SU-DHL-6 (cell line): ENCODE measurements around the gene GFOD1.
A peak's percentile ranks its signal among the peaks of the same experiment; 100 is the strongest.

Experiments
- H2AFZ ChIP-seq: fragments of 200-600 bp; sonication (generic); 2 replicates; pipeline ENCODE4 v1.6.1; 2014; ENCODE audit warnings: low read depth, mild to moderate bottlenecking, moderate library complexity, mixed read lengths, antibody characterized with exemption, low read length; ENCODE audit not compliant: severe bottlenecking
- H3F3A ChIP-seq: fragments of 200-600 bp; shearing (Covaris generic); 2 replicates; pipeline ENCODE4 v1.6.0; 2016; ENCODE audit warnings: antibody characterized with exemption, mild to moderate bottlenecking; ENCODE audit not compliant: insufficient read depth
- H3K27ac ChIP-seq: fragments of 200-600 bp; sonication (generic); 2 replicates; pipeline ENCODE4 v1.5.1; 2016; ENCODE audit warnings: low read depth, mild to moderate bottlenecking, low read length, moderate library complexity, mixed read lengths
- H3K27me3 ChIP-seq: fragments of 200-600 bp; sonication (generic), shearing (Covaris generic); 2 replicates; pipeline ENCODE4 v1.6.0; 2014; ENCODE audit warnings: mild to moderate bottlenecking, low read length
- H3K36me3 ChIP-seq: fragments of 200-600 bp; sonication (generic); 2 replicates; pipeline ENCODE4 v1.6.1; 2014; ENCODE audit warnings: mild to moderate bottlenecking, low read length, mixed read lengths
- H3K4me2 ChIP-seq: fragments of 300-600, 200-600 bp; shearing (Covaris generic), sonication (generic); 2 replicates; pipeline ENCODE4 v1.6.0; 2014; ENCODE audit warnings: low read length, low read depth, mild to moderate bottlenecking; ENCODE audit not compliant: poor library complexity, severe bottlenecking
- H3K4me3 ChIP-seq: fragments of 200-600 bp; sonication (generic); 2 replicates; pipeline ENCODE4 v1.5.1; 2014; ENCODE audit warnings: antibody characterized with exemption, low read length, mild to moderate bottlenecking, mixed read lengths; ENCODE audit not compliant: insufficient read depth, poor library complexity, severe bottlenecking
- H3K79me2 ChIP-seq: fragments of 200-600 bp; sonication (generic); 2 replicates; pipeline ENCODE4 v1.6.1; 2014; ENCODE audit warnings: mild to moderate bottlenecking, low read length, moderate library complexity; ENCODE audit not compliant: insufficient read depth
- H3K9ac ChIP-seq: fragments of 200-600 bp; sonication (generic); 2 replicates; pipeline ENCODE4 v1.7.0; 2014; ENCODE audit warnings: mild to moderate bottlenecking, low read length
- H3K9me2 ChIP-seq: fragments of 200-600 bp; sonication (generic); replicated peaks from 2 replicates; pipeline ENCODE4 v1.6.1; 2014; ENCODE audit warnings: low read length; ENCODE audit not compliant: insufficient read depth
- H3K9me3 ChIP-seq: fragments of 200-600 bp; sonication (generic); 2 replicates; pipeline ENCODE4 v1.6.1; 2014; ENCODE audit warnings: low read length, mixed read lengths; ENCODE audit not compliant: insufficient read depth
- H4K20me1 ChIP-seq: fragments of 200-600 bp; sonication (generic); 2 replicates; pipeline ENCODE4 v1.6.1; 2014; ENCODE audit warnings: low read depth, mild to moderate bottlenecking, antibody characterized with exemption, low read length, moderate library complexity, mixed read lengths
- EZH2phosphoT487 ChIP-seq: fragments of 200-600 bp; sonication (generic), shearing (Covaris generic); conservative IDR thresholded peaks from 2 replicates; pipeline ENCODE4 v1.6.1; 2018; ENCODE audit warnings: mild to moderate bottlenecking, antibody characterized with exemption, low read length, moderate library complexity, mixed read lengths
- TF ChIP-seq, protein P1 (sequence below): fragments of 200-600 bp; sonication (generic); IDR thresholded peaks from one replicate; pipeline ENCODE4 v1.5.1; 2017; ENCODE audit warnings: antibody characterized with exemption, mild to moderate bottlenecking, low read length, moderate library complexity; ENCODE audit not compliant: insufficient read depth, poor library complexity, severe bottlenecking

The GFOD1 gene

DNA sequence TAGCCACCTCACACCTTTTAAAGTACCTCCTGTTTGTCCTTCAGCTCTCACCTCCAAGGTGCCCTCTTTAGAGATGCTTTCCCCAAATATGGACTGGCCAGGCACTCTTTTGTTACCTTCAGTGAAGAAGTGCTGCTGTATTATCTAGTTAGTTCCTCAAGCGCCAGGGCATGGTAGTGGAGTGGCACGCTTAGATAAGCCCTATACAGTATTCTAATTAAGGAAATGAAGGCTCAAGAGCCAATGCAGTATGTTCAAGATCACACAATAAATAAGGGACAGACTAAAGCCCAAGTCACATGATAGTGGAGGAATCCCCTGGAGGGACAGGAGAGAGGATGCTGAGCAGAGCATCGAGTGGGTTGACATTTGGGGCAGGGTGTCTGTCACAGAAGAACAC, 28.5 kb upstream of the GFOD1 start:
- H3K9ac ChIP-seq = no peak overlapping the region
- no peak overlapping the region for H3K27ac ChIP-seq
- H4K20me1 ChIP-seq = no peaks in the 10 kb centered on the region
- no peaks in the 10 kb centered on the region for H3K79me2 ChIP-seq
- H3K36me3 ChIP-seq = no peaks in the 10 kb centered on the region
- H3K4me2 ChIP-seq = no peak overlapping the region
- H3F3A ChIP-seq = no peaks in the 10 kb centered on the region
- no peaks in the 10 kb centered on the region for H3K9me3 ChIP-seq
- no peaks in the 10 kb centered on the region for H3K27me3 ChIP-seq
- no peaks in the 10 kb centered on the region for H3K9me2 ChIP-seq
- no peak for TF ChIP-seq EZH2phosphoT487
- H3K4me3 ChIP-seq = no peak overlapping the region
- H2AFZ ChIP-seq = no peak overlapping the region

DNA sequence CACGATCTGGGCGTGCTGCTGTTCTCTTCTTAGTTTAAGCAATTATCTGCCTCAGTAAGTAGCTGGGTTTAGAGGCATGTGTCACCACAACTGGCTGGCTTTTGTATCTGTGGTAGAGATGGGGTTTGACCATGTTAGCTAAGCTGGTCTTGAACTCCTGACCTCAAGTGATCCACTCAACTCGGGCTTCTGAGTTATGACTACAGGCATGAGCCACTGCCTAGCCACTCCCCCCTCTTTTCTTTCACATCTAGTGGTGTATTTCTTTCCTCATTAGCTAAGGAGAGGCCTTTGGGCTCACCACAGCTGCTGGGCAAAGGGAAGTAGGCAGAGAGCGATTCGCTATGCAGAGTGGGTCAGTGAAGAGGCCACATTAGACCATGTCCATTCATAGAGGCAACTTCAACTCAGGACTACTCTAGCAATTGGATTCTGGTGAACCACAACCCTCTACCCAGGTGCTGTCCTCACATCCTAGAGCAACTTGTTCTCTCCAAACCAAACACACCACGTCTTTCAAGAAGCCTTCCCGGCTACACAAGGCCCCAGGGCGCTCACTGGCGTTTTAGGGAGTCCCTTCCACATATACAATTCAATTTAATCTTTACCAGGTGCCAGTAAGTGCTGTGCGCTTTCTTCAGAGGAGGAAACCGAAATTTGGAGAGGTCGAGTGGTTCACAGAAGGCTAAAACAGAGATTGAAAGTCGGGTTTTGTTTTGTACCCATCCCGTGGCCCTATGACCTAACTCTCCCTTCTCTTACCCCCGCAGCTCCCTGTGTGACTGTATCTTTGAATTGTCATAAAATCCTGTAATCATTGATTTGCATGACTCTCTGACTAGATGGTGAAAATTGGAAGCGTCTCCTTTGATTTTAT, 26.5 kb upstream of the GFOD1 start:
- H4K20me1 ChIP-seq = no peaks in the 10 kb centered on the region
- H3K27ac ChIP-seq = no peak overlapping the region
- H3K79me2 ChIP-seq = no peaks in the 10 kb centered on the region
- no peak overlapping the region for H3K4me2 ChIP-seq
- no peaks in the 10 kb centered on the region for H3F3A ChIP-seq
- no peaks in the 10 kb centered on the region for H3K36me3 ChIP-seq
- peak overlapping the region; percentile 14 for H2AFZ ChIP-seq
- no peaks in the 10 kb centered on the region for H3K27me3 ChIP-seq
- peaks cover 6% of the 10 kb centered on the region; the same call in 1 of the 2 replicates for H3K9me3 ChIP-seq
- no peak overlapping the region for H3K9ac ChIP-seq
- no peaks in the 10 kb centered on the region for H3K9me2 ChIP-seq
- TF ChIP-seq, protein P1, sequence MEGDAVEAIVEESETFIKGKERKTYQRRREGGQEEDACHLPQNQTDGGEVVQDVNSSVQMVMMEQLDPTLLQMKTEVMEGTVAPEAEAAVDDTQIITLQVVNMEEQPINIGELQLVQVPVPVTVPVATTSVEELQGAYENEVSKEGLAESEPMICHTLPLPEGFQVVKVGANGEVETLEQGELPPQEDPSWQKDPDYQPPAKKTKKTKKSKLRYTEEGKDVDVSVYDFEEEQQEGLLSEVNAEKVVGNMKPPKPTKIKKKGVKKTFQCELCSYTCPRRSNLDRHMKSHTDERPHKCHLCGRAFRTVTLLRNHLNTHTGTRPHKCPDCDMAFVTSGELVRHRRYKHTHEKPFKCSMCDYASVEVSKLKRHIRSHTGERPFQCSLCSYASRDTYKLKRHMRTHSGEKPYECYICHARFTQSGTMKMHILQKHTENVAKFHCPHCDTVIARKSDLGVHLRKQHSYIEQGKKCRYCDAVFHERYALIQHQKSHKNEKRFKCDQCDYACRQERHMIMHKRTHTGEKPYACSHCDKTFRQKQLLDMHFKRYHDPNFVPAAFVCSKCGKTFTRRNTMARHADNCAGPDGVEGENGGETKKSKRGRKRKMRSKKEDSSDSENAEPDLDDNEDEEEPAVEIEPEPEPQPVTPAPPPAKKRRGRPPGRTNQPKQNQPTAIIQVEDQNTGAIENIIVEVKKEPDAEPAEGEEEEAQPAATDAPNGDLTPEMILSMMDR = no peak
- TF ChIP-seq EZH2phosphoT487 = no peak
- H3K4me3 ChIP-seq = no peak overlapping the region

DNA sequence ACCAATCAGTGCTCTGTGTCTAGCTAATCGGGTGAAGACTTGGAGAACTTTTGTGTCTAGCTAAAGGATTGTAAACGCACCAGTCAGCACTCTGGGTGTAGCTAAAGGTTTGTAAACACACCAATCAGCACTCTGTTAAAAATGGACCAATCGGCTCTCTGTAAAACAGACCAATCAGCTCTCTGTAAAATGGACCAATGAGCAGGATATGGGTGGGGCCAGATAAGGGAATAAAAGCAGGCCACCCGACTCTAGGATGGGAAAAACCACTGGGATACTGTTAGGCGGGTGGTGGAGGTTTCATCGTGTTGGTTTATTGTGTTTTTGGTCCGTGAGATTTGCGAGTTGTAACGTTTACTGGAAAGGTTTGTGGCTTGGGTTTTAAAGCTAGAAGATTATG, 25.5 kb upstream of the GFOD1 start:
- Histone ChIP-seq H3K4me2 (no peak overlapping the region), H3K9me2 (no peaks in the 10 kb centered on the region), H3K79me2 (no peaks in the 10 kb centered on the region), H4K20me1 (no peaks in the 10 kb centered on the region), H3F3A (no peaks in the 10 kb centered on the region), H3K4me3 (no peak overlapping the region), H2AFZ (no peak overlapping the region), H3K9ac (no peak overlapping the region), H3K36me3 (no peaks in the 10 kb centered on the region), H3K9me3 (peaks cover 6% of the 10 kb centered on the region; the same call in 1 of the 2 replicates), H3K27ac (no peak overlapping the region), H3K27me3 (0 out of 2 replicates have a peak, but pooled peaks cover 3% of the 10 kb centered on the region)
- TF ChIP-seq, protein P1 = no peak
- no peak for TF ChIP-seq EZH2phosphoT487
